ENCODE data around the gene MKLN1. TPM values are rescaled to one million over a fixed set of nuclear protein-coding genes. Genes with fewer than 3 reads are reported as not detected.

MKLN1 gene
- total RNA-seq, 1 experiment from 2014 or later, result 90.2 TPM

DNA sequence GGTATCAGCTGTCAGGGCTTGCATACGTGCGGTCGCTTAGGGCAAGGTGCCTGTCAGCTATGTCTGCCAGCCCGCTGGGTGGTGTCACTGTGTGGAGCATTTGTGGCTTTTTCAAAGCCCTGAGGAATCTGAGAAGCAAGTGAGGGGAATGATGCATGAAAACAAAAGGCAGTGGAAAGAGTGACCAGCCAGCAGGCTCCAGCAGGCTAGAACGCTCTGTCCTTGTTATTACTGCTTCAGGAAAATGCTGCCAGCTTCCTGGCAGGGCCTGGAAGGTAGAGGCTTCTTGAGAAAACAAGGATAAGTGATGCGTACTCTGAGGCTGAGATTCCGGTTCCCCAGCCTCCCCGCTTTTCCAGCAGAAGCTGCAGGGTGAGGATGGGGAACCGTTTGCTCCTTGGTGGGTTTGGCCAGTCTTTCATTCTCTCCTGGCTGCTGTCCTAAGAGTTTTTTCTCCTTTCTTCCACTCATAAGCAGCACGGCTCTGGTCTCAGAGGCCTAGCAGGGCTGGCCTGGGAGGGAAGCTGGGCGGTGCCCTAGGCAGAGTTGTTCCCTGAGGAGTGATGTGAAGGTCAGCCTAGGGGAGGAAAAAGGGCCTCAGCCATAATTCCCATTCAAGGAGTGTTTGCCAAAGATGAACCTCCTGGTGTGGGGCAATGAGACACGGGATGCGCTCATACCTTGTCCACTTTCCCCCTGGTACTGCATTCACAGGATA is 42.8 kb upstream of the MKLN1 start:
- Histone ChIP-seq H3K36me3 (ENCODE audit: insufficient read depth, low read length, poor library complexity, severe bottlenecking) (no peaks in the 10 kb centered on the region), H3K4me1 (ENCODE audit: insufficient read depth, low read length, poor library complexity, severe bottlenecking) (no peaks in the 10 kb centered on the region), H3K9me3 (ENCODE audit: low read depth, low read length, poor library complexity, severe bottlenecking) (no peaks in the 10 kb centered on the region), H3K27me3 (replicated peaks; ENCODE audit: insufficient read depth, low read depth, low read length, poor library complexity) (no peaks in the 10 kb centered on the region), H3K4me3 (ENCODE audit: low read depth, low read length, poor library complexity, severe bottlenecking) (no peak overlapping the region), H3K27ac (ENCODE audit: low read depth, low read length, poor library complexity, severe bottlenecking) (no peak overlapping the region)
- BruUV-seq (replicated peaks), result no TSS peak
- no peak for DNase-seq (ENCODE audit: low spot score)
- POLR2A ChIA-PET (ENCODE audit: low non-redundant PET), result no interaction called here
- intact Hi-C loops (cut with micrococcal nuclease; ENCODE audit: unreplicated experiment), result no loop called here
- no peak for TF ChIP-seq EZH2 (IDR thresholded peaks at IDR 0.05; ENCODE audit: borderline replicate concordance, low read depth, low read length, poor library complexity, severe bottlenecking)
- TF ChIP-seq, protein P1, sequence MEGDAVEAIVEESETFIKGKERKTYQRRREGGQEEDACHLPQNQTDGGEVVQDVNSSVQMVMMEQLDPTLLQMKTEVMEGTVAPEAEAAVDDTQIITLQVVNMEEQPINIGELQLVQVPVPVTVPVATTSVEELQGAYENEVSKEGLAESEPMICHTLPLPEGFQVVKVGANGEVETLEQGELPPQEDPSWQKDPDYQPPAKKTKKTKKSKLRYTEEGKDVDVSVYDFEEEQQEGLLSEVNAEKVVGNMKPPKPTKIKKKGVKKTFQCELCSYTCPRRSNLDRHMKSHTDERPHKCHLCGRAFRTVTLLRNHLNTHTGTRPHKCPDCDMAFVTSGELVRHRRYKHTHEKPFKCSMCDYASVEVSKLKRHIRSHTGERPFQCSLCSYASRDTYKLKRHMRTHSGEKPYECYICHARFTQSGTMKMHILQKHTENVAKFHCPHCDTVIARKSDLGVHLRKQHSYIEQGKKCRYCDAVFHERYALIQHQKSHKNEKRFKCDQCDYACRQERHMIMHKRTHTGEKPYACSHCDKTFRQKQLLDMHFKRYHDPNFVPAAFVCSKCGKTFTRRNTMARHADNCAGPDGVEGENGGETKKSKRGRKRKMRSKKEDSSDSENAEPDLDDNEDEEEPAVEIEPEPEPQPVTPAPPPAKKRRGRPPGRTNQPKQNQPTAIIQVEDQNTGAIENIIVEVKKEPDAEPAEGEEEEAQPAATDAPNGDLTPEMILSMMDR (conservative IDR thresholded peaks at IDR 0.05; ENCODE audit: low read depth, low read length), result no peak
- CTCF ChIA-PET, result no interaction called here

DNA sequence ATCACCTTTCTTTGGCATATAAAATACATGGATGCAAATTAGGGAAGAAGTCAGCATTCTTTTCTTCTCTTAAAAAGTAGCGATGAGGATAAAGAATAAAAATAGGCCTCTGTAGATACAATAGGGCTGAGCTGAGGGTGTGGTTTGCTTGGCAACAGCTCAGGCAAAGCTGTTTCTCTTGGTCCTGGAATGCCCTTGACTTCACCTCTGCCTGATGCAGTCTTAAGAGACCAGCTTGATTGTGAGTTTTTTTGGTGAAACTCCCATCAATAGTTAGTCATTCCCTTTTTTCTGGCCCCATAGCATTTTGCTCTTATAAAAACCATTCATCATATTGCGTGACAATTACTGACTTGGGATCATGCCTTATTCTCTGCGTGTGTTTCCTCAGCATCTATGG is 42.1 kb upstream of the MKLN1 start:
- intact Hi-C loops (cut with micrococcal nuclease; ENCODE audit: unreplicated experiment), result no loop called here
- no peaks in the 10 kb centered on the region for H3K27me3 ChIP-seq (replicated peaks; ENCODE audit: insufficient read depth, low read depth, low read length, poor library complexity)
- no peaks in the 10 kb centered on the region for H3K36me3 ChIP-seq (ENCODE audit: insufficient read depth, low read length, poor library complexity, severe bottlenecking)
- no peak for DNase-seq (ENCODE audit: low spot score)
- no TSS peak for BruUV-seq (replicated peaks)
- H3K27ac ChIP-seq (ENCODE audit: low read depth, low read length, poor library complexity, severe bottlenecking), result no peak overlapping the region
- ChIA-PET CTCF (no interaction called here), POLR2A (ENCODE audit: low non-redundant PET) (no interaction called here)
- H3K9me3 ChIP-seq (ENCODE audit: low read depth, low read length, poor library complexity, severe bottlenecking), result no peaks in the 10 kb centered on the region
- no peaks in the 10 kb centered on the region for H3K4me1 ChIP-seq (ENCODE audit: insufficient read depth, low read length, poor library complexity, severe bottlenecking)
- no peak overlapping the region for H3K4me3 ChIP-seq (ENCODE audit: low read depth, low read length, poor library complexity, severe bottlenecking)
- TF ChIP-seq EZH2 (IDR thresholded peaks at IDR 0.05; ENCODE audit: borderline replicate concordance, low read depth, low read length, poor library complexity, severe bottlenecking), result no peak
- TF ChIP-seq, protein P1 (conservative IDR thresholded peaks at IDR 0.05; ENCODE audit: low read depth, low read length), result no peak

DNA sequence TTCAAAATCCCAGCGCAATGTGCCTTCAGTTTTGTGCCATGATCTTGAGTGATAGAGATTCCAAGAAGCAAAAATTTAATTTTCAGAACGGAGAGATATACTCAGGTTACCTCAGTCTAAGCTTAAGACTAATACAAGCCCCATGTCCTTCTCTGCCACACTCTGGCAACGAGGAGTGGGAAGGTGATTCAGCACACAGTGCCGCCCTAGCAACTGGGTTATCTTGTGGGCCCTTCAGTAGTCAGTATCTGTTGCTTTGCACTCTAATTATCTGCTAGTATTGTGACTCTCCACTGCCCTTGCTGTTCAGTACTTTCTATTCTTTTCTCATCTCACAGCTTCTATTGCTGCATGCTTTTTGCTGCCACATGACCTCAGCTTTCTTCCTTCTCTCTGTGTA is 39.2 kb upstream of the MKLN1 start:
- no peaks in the 10 kb centered on the region for H3K27me3 ChIP-seq (replicated peaks; ENCODE audit: insufficient read depth, low read depth, low read length, poor library complexity)
- CTCF ChIA-PET, result no interaction called here
- intact Hi-C loops (cut with micrococcal nuclease; ENCODE audit: unreplicated experiment), result no loop called here

More for the DNA sequence above, 39.2 kb upstream of the MKLN1 start:
- Histone ChIP-seq H3K4me3 (ENCODE audit: low read depth, low read length, poor library complexity, severe bottlenecking) (no peak overlapping the region), H3K36me3 (ENCODE audit: insufficient read depth, low read length, poor library complexity, severe bottlenecking) (no peaks in the 10 kb centered on the region), H3K4me1 (ENCODE audit: insufficient read depth, low read length, poor library complexity, severe bottlenecking) (no peaks in the 10 kb centered on the region), H3K27ac (ENCODE audit: low read depth, low read length, poor library complexity, severe bottlenecking) (no peak overlapping the region), H3K9me3 (ENCODE audit: low read depth, low read length, poor library complexity, severe bottlenecking) (no peaks in the 10 kb centered on the region)
- no peak for DNase-seq (ENCODE audit: low spot score)
- POLR2A ChIA-PET (ENCODE audit: low non-redundant PET), result no interaction called here
- BruUV-seq (replicated peaks), result no TSS peak
- TF ChIP-seq, protein P1 (conservative IDR thresholded peaks at IDR 0.05; ENCODE audit: low read depth, low read length), result no peak
- no peak for TF ChIP-seq EZH2 (IDR thresholded peaks at IDR 0.05; ENCODE audit: borderline replicate concordance, low read depth, low read length, poor library complexity, severe bottlenecking)
